NB4 (cell line): ENCODE results near the gene UBR2.

Experiments used
- MYC ChIP-seq: IDR thresholded peaks from 2 replicates; pipeline ENCODE4 v1.6.1; 2011; ENCODE audit warnings: low read depth, low read length
- POLR2A ChIP-seq: IDR thresholded peaks from 2 replicates; pipeline ENCODE4 v1.6.1; 2011; ENCODE audit warnings: mild to moderate bottlenecking; ENCODE audit not compliant: insufficient read length; ENCODE audit errors: extremely low read depth
- TF ChIP-seq, protein P1 (sequence below): IDR thresholded peaks from one replicate; pipeline ENCODE4 v1.5.1; 2012; ENCODE audit warnings: low read depth, low read length
- TF ChIP-seq, protein P2 (sequence below): IDR thresholded peaks from 2 replicates; pipeline ENCODE4 v1.6.1; 2011; ENCODE audit warnings: low read depth, low read length

DNA sequence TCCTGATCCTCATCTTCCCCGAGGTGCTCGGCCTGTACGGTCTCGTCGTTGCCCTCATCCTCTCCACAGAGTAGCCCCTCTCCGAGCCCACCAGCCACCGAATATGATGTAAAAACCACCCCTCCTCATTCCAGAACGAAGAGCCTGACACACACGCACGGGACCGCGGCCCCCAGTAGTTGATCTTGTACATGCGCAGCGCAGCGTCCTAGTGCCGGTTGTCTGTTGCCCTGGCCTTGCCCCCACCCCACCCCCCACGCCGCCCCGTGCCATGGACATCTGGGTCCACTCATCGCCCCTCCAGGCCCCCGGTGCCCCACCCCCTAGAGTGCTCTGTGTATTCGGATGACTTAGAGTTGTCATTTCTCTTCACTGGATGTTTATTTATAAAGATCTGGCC lies 163.8 kb downstream of the UBR2 start:
- TF ChIP-seq, protein P1, sequence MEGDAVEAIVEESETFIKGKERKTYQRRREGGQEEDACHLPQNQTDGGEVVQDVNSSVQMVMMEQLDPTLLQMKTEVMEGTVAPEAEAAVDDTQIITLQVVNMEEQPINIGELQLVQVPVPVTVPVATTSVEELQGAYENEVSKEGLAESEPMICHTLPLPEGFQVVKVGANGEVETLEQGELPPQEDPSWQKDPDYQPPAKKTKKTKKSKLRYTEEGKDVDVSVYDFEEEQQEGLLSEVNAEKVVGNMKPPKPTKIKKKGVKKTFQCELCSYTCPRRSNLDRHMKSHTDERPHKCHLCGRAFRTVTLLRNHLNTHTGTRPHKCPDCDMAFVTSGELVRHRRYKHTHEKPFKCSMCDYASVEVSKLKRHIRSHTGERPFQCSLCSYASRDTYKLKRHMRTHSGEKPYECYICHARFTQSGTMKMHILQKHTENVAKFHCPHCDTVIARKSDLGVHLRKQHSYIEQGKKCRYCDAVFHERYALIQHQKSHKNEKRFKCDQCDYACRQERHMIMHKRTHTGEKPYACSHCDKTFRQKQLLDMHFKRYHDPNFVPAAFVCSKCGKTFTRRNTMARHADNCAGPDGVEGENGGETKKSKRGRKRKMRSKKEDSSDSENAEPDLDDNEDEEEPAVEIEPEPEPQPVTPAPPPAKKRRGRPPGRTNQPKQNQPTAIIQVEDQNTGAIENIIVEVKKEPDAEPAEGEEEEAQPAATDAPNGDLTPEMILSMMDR = no peak
- TF ChIP-seq POLR2A = no peak
- no peak for TF ChIP-seq MYC
- TF ChIP-seq, protein P2, sequence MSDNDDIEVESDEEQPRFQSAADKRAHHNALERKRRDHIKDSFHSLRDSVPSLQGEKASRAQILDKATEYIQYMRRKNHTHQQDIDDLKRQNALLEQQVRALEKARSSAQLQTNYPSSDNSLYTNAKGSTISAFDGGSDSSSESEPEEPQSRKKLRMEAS = no peak
